Measurements from ENCODE around the gene CCDC24. TPM values are rescaled to one million over a fixed set of nuclear protein-coding genes. Genes with fewer than 3 reads are reported as not detected.
A peak's percentile ranks its signal among the peaks of the same experiment; 100 is the strongest.

The CCDC24 gene
- 1 to 10 TPM in 1 of 2 donors, under 1 TPM in 1; 0.92 to 4.2 TPM for total RNA-seq
- polyA plus RNA-seq, result 1 to 10 TPM; 2.2 to 2.5 TPM

GRCh38 chr1:43991476-43992231 is at the start of gene CCDC24:
TSS of gene CCDC24 (plus strand) at chr1:43991599. CDS start at chr1:43991879, 280 bp downstream.
- Histone ChIP-seq H3K27ac (ENCODE audit: low read depth in 1 of 2, low read length in 2 of 2) (peak within 1 kb of the TSS; percentile 45 to 77), H3K9me3 (ENCODE audit: control insufficient read depth in 4 of 4, low read length in 3 of 4) (no peaks in the 10 kb centered on the region), H3K36me3 (ENCODE audit: control insufficient read depth in 4 of 4, insufficient read depth in 3 of 4, low read depth in 1 of 4, low read length in 3 of 4) (no peaks in the 10 kb centered on the region), H3K9ac (ENCODE audit: low read depth in 1 of 2, low read length in 2 of 2) (peak within 1 kb of the TSS in 1 of 2 donors; percentile 21), H3K27me3 (ENCODE audit: control insufficient read depth in 4 of 4, insufficient read depth in 4 of 4, low read length in 3 of 4) (no peaks in the 10 kb centered on the region), H3K4me1 (ENCODE audit: control insufficient read depth in 4 of 4, insufficient read depth in 4 of 4, low read length in 3 of 4) (peaks cover 0 to 16% (median 7%) of the 10 kb centered on the region in 4 donors), H3K4me3 (ENCODE audit: low read depth in 1 of 3, low read length in 3 of 3) (peak within 1 kb of the TSS; percentile 56 to 67 (median 59))
- peak; percentile 86 for DNase-seq (ENCODE audit: low spot score)
- WGBS, result 1% methylated on average over 66 of the region's 66 CpGs
- no peak for TF ChIP-seq HNF4G (IDR thresholded peaks at IDR 0.05)
- TF ChIP-seq, protein P1, sequence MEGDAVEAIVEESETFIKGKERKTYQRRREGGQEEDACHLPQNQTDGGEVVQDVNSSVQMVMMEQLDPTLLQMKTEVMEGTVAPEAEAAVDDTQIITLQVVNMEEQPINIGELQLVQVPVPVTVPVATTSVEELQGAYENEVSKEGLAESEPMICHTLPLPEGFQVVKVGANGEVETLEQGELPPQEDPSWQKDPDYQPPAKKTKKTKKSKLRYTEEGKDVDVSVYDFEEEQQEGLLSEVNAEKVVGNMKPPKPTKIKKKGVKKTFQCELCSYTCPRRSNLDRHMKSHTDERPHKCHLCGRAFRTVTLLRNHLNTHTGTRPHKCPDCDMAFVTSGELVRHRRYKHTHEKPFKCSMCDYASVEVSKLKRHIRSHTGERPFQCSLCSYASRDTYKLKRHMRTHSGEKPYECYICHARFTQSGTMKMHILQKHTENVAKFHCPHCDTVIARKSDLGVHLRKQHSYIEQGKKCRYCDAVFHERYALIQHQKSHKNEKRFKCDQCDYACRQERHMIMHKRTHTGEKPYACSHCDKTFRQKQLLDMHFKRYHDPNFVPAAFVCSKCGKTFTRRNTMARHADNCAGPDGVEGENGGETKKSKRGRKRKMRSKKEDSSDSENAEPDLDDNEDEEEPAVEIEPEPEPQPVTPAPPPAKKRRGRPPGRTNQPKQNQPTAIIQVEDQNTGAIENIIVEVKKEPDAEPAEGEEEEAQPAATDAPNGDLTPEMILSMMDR (IDR thresholded peaks at IDR 0.05; ENCODE audit: low read depth, low read length, missing input control), result no peak
- TF ChIP-seq JUND (IDR thresholded peaks at IDR 0.05), result peak in 1 of 2 donors; percentile 16
- peak; percentile 35 for TF ChIP-seq REST (IDR thresholded peaks at IDR 0.05)
- peak; percentile 47 for TF ChIP-seq YY1 (IDR thresholded peaks at IDR 0.05)
- no peak for TF ChIP-seq FOXA2 (IDR thresholded peaks at IDR 0.05)
- TF ChIP-seq RXRA (IDR thresholded peaks at IDR 0.05), result peak; percentile 67 to 71
- no peak for TF ChIP-seq RAD21 (IDR thresholded peaks at IDR 0.05)
- TF ChIP-seq MAX (IDR thresholded peaks at IDR 0.05), result no peak
- TF ChIP-seq EGR1 (IDR thresholded peaks at IDR 0.05; ENCODE audit: low read depth in 2 of 2), result peak in 1 of 2 donors; percentile 6
- TF ChIP-seq TAF1 (conservative IDR thresholded peaks at IDR 0.05), result no peak
- TF ChIP-seq, protein P2, sequence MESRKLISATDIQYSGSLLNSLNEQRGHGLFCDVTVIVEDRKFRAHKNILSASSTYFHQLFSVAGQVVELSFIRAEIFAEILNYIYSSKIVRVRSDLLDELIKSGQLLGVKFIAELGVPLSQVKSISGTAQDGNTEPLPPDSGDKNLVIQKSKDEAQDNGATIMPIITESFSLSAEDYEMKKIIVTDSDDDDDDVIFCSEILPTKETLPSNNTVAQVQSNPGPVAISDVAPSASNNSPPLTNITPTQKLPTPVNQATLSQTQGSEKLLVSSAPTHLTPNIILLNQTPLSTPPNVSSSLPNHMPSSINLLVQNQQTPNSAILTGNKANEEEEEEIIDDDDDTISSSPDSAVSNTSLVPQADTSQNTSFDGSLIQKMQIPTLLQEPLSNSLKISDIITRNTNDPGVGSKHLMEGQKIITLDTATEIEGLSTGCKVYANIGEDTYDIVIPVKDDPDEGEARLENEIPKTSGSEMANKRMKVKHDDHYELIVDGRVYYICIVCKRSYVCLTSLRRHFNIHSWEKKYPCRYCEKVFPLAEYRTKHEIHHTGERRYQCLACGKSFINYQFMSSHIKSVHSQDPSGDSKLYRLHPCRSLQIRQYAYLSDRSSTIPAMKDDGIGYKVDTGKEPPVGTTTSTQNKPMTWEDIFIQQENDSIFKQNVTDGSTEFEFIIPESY (IDR thresholded peaks at IDR 0.05), result no peak
- no peak for TF ChIP-seq ATF3 (IDR thresholded peaks at IDR 0.05)
- peak in 1 of 2 donors; percentile 75 for TF ChIP-seq GABPA (IDR thresholded peaks at IDR 0.05 in 1 of 2, conservative IDR thresholded peaks at IDR 0.05 in 1 of 2)
- no peak for TF ChIP-seq SP1 (IDR thresholded peaks at IDR 0.05)
- peak; percentile 25 to 40 for TF ChIP-seq HNF4A (conservative IDR thresholded peaks at IDR 0.05)
- TF ChIP-seq NR2F2 (IDR thresholded peaks at IDR 0.05), result no peak
- no peak for TF ChIP-seq FOXA1 (IDR thresholded peaks at IDR 0.05)
